Measurements from ENCODE around the gene NLRC3.

DNA sequence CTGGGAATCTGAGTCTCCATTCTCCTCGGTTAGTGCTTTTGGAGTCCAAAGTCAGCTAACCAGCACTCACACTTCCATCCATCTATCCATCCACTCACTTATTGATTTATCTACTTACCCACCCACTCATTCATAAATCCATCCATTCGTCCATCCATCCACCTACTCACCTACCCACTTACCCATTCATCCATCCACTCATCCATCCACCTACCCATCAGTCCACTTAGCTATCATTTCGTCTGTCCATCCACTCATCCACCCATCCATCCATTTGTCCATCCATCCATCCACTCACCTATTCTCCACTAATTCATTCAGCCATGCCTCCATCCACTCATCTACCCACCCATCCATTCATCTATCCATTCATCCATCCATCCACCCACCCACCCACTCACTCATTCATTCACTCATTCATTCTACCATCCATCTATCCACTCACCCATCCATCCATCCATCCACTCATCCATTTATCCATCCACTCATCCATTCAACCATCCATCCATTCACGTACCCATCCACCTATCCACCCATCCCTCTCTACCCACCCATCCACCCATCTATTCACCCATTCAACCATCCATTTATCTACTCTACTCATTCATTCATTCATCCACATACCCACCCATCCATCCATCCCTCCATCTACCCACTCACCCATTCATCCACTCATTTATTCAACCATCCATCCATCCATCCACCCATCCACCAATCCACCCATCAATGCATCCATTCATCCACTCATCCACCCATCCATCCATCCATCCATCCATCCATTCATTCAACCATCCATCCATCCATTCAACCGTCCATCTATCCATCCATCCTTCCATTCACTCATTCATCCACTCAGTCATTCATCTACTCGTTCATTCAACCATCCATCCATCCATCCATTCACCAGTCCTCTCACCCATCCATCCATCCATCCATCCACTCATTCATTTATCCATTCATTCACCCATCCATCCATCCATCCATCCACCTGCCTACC, 26.1 kb downstream of the NLRC3 start:
- TF ChIP-seq POLR2A (IDR thresholded peaks at IDR 0.05; ENCODE audit: low read length) (no peak), GATA1 (IDR thresholded peaks at IDR 0.05; ENCODE audit: low read depth, low read length) (no peak)

All from erythroblast (primary cell).